ENCODE results near the gene SLC26A11.
"Not testable (repeated sequence)": the region's sequence is repeated elsewhere in the genome, so short reads cannot be mapped to it uniquely, and the experiment has no call there.

Gene SLC26A11

GRCh38 chr17:80270836-80271235 is 50.6 kb downstream of the SLC26A11 start:
- Histone ChIP-seq H3K4me3 (no peak overlapping the region), H3K27ac (no peak overlapping the region)

GRCh38 chr17:80272366-80272765 is 52.1 kb downstream of the SLC26A11 start:
- H3K27ac ChIP-seq = peak overlapping the region in 1 of 21 experiments; percentile 7
- no peak overlapping the region for H3K4me3 ChIP-seq

GRCh38 chr17:80274331-80274730 is 54.1 kb downstream of the SLC26A11 start:
- H3K4me3 ChIP-seq = no peak overlapping the region
- no peak overlapping the region for H3K27ac ChIP-seq

- peak overlapping the region in 3 of 21 experiments; percentile 13 to 19 (median 17) for H3K27ac ChIP-seq
- H3K4me3 ChIP-seq = no peak overlapping the region
Observed at GRCh38 chr17:80274871-80275449, 54.7 kb downstream of the SLC26A11 start.

- H3K4me3 ChIP-seq, H3K27ac ChIP-seq: not testable (repeated sequence)
Observed at GRCh38 chr17:80275857-80276256, 55.6 kb downstream of the SLC26A11 start.

GRCh38 chr17:80277751-80278671 is 57.8 kb downstream of the SLC26A11 start:
- H3K4me3 ChIP-seq = no peak overlapping the region
- H3K27ac ChIP-seq = peak overlapping the region in 15 of 21 experiments; percentile 1 to 67 (median 38)

- Histone ChIP-seq H3K27ac (peak overlapping the region in 1 of 21 experiments; percentile 57), H3K4me3 (no peak overlapping the region)
Observed at GRCh38 chr17:80279895-80280294, 59.7 kb downstream of the SLC26A11 start.

- Histone ChIP-seq H3K4me3 (no peak overlapping the region), H3K27ac (no peak overlapping the region)
Observed at GRCh38 chr17:80281516-80281915, 61.3 kb downstream of the SLC26A11 start.

- no peak overlapping the region for H3K4me3 ChIP-seq
- no peak overlapping the region for H3K27ac ChIP-seq
Observed at GRCh38 chr17:80283116-80283852, 63.1 kb downstream of the SLC26A11 start.

- H3K4me3 ChIP-seq = no peak overlapping the region
- H3K27ac ChIP-seq = no peak overlapping the region
Observed at GRCh38 chr17:80284631-80285030, 64.4 kb downstream of the SLC26A11 start.

- Histone ChIP-seq H3K27ac (no peak overlapping the region), H3K4me3 (no peak overlapping the region)
Observed at GRCh38 chr17:80285237-80285920, 65.2 kb downstream of the SLC26A11 start.

- no peak overlapping the region for H3K4me3 ChIP-seq
- peak overlapping the region in 1 of 21 experiments; percentile 19 for H3K27ac ChIP-seq
Observed at GRCh38 chr17:80286638-80286960, 66.4 kb downstream of the SLC26A11 start.

GRCh38 chr17:80287038-80287437 is 66.8 kb downstream of the SLC26A11 start:
- Histone ChIP-seq H3K27ac (peak overlapping the region in 2 of 21 experiments; percentile 19 to 42), H3K4me3 (no peak overlapping the region)

- H3K4me3 ChIP-seq = no peak overlapping the region
- H3K27ac ChIP-seq = peak overlapping the region in 8 of 21 experiments; percentile 1 to 79 (median 29)
Observed at GRCh38 chr17:80287806-80288567, 67.8 kb downstream of the SLC26A11 start.

GRCh38 chr17:80289616-80290015 is 69.4 kb downstream of the SLC26A11 start:
- no peak overlapping the region for H3K4me3 ChIP-seq
- H3K27ac ChIP-seq = peak overlapping the region in 3 of 21 experiments; percentile 27 to 30 (median 29)

- H3K4me3 ChIP-seq = no peak overlapping the region
Observed at GRCh38 chr17:80290156-80290555, 69.9 kb downstream of the SLC26A11 start.

GRCh38 chr17:80291260-80291659 is 71.0 kb downstream of the SLC26A11 start:
- Histone ChIP-seq H3K27ac (no peak overlapping the region), H3K4me3 (no peak overlapping the region)

More at GRCh38 chr17:80290156-80290555, 69.9 kb downstream of the SLC26A11 start:
- peak overlapping the region in 1 of 21 experiments; percentile 30 for H3K27ac ChIP-seq

- no peak overlapping the region for H3K27ac ChIP-seq
- no peak overlapping the region for H3K4me3 ChIP-seq
Observed at GRCh38 chr17:80291691-80292487, 71.7 kb downstream of the SLC26A11 start.
